GM12878 (cell line): Measurements from ENCODE around the gene TPBG. TPM values are rescaled to one million over a fixed set of nuclear protein-coding genes. Genes with fewer than 3 reads are reported as not detected.

Experiments
- ATAC-seq: fragments of 200-7000 bp; cut with Tn5 transposase; 3 replicates; pipeline ENCODE4 v1.9.1; 2020; ENCODE audit warnings: mild to moderate bottlenecking, moderate library complexity
- BruUV-seq: library from RNA; stranded (reverse); fragments of 400-500 nt; replicated peaks from 2 replicates; lab custom pipeline; 2021; lab: Mats Ljungman, UMichigan
- CTCF ChIA-PET: fragments of 300-600 bp; sonication (Branson Sonifier 250); formaldehyde crosslinking; extraction: SDS; loops from one replicate; lab custom pipeline; 2021; ENCODE audit warnings: inconsistent platforms; lab: Yijun Ruan, JAX
- POLR2A ChIA-PET: fragments of 350-600 bp; formaldehyde crosslinking; extraction: SDS; loops from one replicate; lab custom pipeline; 2021; ENCODE audit warnings: inconsistent platforms; lab: Charles Lee
- RAD21 ChIA-PET: fragments of 300-600 bp; sonication (Branson Sonifier 250); formaldehyde crosslinking; loops from one replicate; lab custom pipeline; 2023; ENCODE audit warnings: antibody characterized with exemption; ENCODE audit not compliant: unreplicated experiment; lab: Charles Lee
- SMC1A ChIA-PET: fragments of 300-600 bp; sonication (Branson Sonifier 250); formaldehyde crosslinking; loops from one replicate; lab custom pipeline; 2023; ENCODE audit not compliant: unreplicated experiment, uncharacterized antibody; lab: Charles Lee
- DNase-seq: peaks from one replicate; pipeline ENCODE4 v3.0.0-alpha.2; 2011; ENCODE audit warnings: low read depth, low spot score
- FAIRE-seq: peaks from 3 replicates; lab custom pipeline; 2011; peaks lifted over from hg19 to GRCh38; lab: Jason Lieb, UNC
- H2AFZ ChIP-seq: 2 replicates; pipeline ENCODE4 v1.6.0; 2011; ENCODE audit warnings: low read depth, low read length, control low read depth; ENCODE audit not compliant: control insufficient read depth
- H3K27ac ChIP-seq: 2 replicates; pipeline ENCODE4 v1.5.1; 2011; ENCODE audit warnings: control low read depth; ENCODE audit not compliant: control insufficient read depth, insufficient read depth
- H3K27me3 ChIP-seq, 2 experiments: replicated peaks in 1 of 2; 2 replicates each; pipeline versions ENCODE4 v1.6.0 to v1.6.1; 2011; ENCODE audit warnings: low read length in 1 of 2; ENCODE audit not compliant: control insufficient read depth in 2 of 2, insufficient read depth in 2 of 2
- H3K36me3 ChIP-seq, 2 experiments: 2 replicates each; pipeline ENCODE4 v1.5.1; 2011; ENCODE audit warnings: low read length in 1 of 2; ENCODE audit not compliant: control insufficient read depth in 2 of 2, insufficient read depth in 2 of 2
- H3K4me1 ChIP-seq: 2 replicates; pipeline ENCODE4 v1.6.1; 2011; ENCODE audit warnings: mild to moderate bottlenecking, low read length, moderate library complexity, mixed read lengths; ENCODE audit not compliant: control insufficient read depth, insufficient read depth
- H3K4me2 ChIP-seq: 2 replicates; pipeline ENCODE4 v1.6.0; 2011; ENCODE audit warnings: control low read depth; ENCODE audit not compliant: control insufficient read depth, insufficient read depth
- H3K4me3 ChIP-seq: fragments of 200-600 bp; sonication (generic); 2 replicates; pipeline ENCODE4 v1.5.1; 2016
- H3K79me2 ChIP-seq: 2 replicates; pipeline ENCODE4 v1.6.0; 2011; ENCODE audit warnings: low read length; ENCODE audit not compliant: control insufficient read depth, insufficient read depth
- H3K9ac ChIP-seq: 2 replicates; pipeline ENCODE4 v1.8.0; 2011; ENCODE audit warnings: low read length, control low read depth, mixed read lengths; ENCODE audit not compliant: control insufficient read depth, insufficient read depth
- H3K9me3 ChIP-seq: replicated peaks from 3 replicates; pipeline ENCODE4 v1.5.1; 2011; ENCODE audit warnings: mild to moderate bottlenecking, low read length; ENCODE audit not compliant: control insufficient read depth, insufficient read depth
- H4K20me1 ChIP-seq: 2 replicates; pipeline ENCODE4 v1.6.0; 2011; ENCODE audit not compliant: control insufficient read depth, insufficient read depth
- GABPA ChIP-seq: IDR thresholded peaks from 2 replicates; pipeline ENCODE4 v1.6.1; 2014; ENCODE audit warnings: antibody characterized with exemption, low read depth, mild to moderate bottlenecking, inconsistent platforms
- RELA ChIP-seq: fragments of 450-650 bp; IDR thresholded peaks from 2 replicates; pipeline ENCODE4 v1.8.0; 2014; ENCODE audit warnings: borderline replicate concordance; ENCODE audit not compliant: partially characterized antibody
- TARDBP ChIP-seq: IDR thresholded peaks from 2 replicates; pipeline ENCODE4 v1.6.1; 2016; ENCODE audit warnings: borderline replicate concordance
- WGBS: methylation state at CpG from one replicate; pipeline ENCODE4 v1.1.6; 2016; ENCODE audit warnings: low lambda C conversion rate; ENCODE audit not compliant: insufficient replicate concordance, insufficient coverage; ENCODE audit errors: missing lambda C conversion rate; 5-methylcytosine and 5-hydroxymethylcytosine counted together
- in situ Hi-C: fragments of 300-500 bp; cut with MboI; formaldehyde crosslinking; loops from 9 replicates; pipeline ENCODE4 v1.14.3; 2018; ENCODE audit warnings: mixed read lengths
- intact Hi-C: fragments of 100-400 bp; cut with micrococcal nuclease; formaldehyde crosslinking; loops from one replicate; pipeline ENCODE4 v1.14.2; 2022; ENCODE audit not compliant: unreplicated experiment
- polyA plus RNA-seq, 11 experiments: library from polyadenylated mRNA; depleted of rRNA in 4 of 11; unstranded in 6 of 11; stranded (reverse) in 5 of 11; fragments of >200 nt; fragmentation: Nextera tagmentation in 4 of 11; fragmentation: Illumina TruSeq in 1 of 11; extraction: Ambion mirVana in 4 of 11; extraction: Trizol in 1 of 11; gene quantifications; 1 replicate in 1 of 11; 2 replicates in 10 of 11; pipeline versions ENCODE4 v1.2.1 to v1.2.3, GENCODE V29; 2011 to 2016; ENCODE audit warnings: inconsistent platforms in 2 of 11, missing spikeins in 2 of 11, low read depth in 1 of 11
- total RNA-seq, 4 experiments: library from RNA; depleted of rRNA in 3 of 4; stranded (reverse); fragments of >200 nt in 3 of 4; fragmentation: Illumina TruSeq in 1 of 4; extraction: Trizol in 1 of 4; gene quantifications; 2 replicates each; pipeline versions ENCODE4 v1.2.1 to v1.2.3, GENCODE V29; 2013 to 2021
- TF ChIP-seq, protein P1 (sequence below): fragments of 450-650 bp; IDR thresholded peaks from 2 replicates; pipeline ENCODE4 v1.6.1; 2017; ENCODE audit warnings: mild to moderate bottlenecking, moderate library complexity
- TF ChIP-seq, protein P2 (sequence below): fragments of 450-650 bp; formaldehyde crosslinking; IDR thresholded peaks from 2 replicates; pipeline ENCODE4 v1.4.0; 2022; ENCODE audit warnings: mild to moderate bottlenecking, moderate library complexity
- TF ChIP-seq, protein P3 (sequence below): fragments of 450-650 bp; IDR thresholded peaks from 2 replicates; pipeline ENCODE4 v1.6.1; 2017; ENCODE audit warnings: antibody characterized with exemption, mild to moderate bottlenecking, moderate library complexity

The TPBG gene
- total and polyA plus RNA-seq, 10 of the 15 experiments (the other 5 are each of a cell fraction or from before 2014, with no cell fraction given): 0.06 to 0.98 (median 0.66) TPM

DNA sequence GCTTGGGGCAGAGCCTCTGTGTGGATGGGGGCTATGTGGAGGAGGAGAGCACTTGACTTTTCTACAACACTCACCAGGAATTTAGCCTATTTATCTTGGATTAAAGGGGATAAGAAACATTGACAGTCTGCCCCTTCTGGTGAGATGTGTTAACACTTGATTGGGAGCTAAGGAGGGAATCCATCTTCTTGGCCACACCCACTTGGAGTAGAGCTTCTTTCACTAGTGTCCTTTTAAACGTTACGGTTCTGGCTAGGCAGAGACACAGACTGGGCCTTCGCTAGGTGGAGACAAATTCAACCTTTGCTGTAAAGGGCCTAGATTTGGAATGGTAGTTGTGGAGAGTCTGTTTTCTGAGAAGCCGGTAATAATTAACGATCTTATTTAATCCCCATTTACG, 15.5 kb upstream of the TPBG start (continued):
- TF ChIP-seq, protein P1, sequence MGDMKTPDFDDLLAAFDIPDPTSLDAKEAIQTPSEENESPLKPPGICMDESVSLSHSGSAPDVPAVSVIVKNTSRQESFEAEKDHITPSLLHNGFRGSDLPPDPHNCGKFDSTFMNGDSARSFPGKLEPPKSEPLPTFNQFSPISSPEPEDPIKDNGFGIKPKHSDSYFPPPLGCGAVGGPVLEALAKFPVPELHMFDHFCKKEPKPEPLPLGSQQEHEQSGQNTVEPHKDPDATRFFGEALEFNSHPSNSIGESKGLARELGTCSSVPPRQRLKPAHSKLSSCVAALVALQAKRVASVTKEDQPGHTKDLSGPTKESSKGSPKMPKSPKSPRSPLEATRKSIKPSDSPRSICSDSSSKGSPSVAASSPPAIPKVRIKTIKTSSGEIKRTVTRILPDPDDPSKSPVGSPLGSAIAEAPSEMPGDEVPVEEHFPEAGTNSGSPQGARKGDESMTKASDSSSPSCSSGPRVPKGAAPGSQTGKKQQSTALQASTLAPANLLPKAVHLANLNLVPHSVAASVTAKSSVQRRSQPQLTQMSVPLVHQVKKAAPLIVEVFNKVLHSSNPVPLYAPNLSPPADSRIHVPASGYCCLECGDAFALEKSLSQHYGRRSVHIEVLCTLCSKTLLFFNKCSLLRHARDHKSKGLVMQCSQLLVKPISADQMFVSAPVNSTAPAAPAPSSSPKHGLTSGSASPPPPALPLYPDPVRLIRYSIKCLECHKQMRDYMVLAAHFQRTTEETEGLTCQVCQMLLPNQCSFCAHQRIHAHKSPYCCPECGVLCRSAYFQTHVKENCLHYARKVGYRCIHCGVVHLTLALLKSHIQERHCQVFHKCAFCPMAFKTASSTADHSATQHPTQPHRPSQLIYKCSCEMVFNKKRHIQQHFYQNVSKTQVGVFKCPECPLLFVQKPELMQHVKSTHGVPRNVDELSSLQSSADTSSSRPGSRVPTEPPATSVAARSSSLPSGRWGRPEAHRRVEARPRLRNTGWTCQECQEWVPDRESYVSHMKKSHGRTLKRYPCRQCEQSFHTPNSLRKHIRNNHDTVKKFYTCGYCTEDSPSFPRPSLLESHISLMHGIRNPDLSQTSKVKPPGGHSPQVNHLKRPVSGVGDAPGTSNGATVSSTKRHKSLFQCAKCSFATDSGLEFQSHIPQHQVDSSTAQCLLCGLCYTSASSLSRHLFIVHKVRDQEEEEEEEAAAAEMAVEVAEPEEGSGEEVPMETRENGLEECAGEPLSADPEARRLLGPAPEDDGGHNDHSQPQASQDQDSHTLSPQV: no peak
- TF ChIP-seq, protein P2, sequence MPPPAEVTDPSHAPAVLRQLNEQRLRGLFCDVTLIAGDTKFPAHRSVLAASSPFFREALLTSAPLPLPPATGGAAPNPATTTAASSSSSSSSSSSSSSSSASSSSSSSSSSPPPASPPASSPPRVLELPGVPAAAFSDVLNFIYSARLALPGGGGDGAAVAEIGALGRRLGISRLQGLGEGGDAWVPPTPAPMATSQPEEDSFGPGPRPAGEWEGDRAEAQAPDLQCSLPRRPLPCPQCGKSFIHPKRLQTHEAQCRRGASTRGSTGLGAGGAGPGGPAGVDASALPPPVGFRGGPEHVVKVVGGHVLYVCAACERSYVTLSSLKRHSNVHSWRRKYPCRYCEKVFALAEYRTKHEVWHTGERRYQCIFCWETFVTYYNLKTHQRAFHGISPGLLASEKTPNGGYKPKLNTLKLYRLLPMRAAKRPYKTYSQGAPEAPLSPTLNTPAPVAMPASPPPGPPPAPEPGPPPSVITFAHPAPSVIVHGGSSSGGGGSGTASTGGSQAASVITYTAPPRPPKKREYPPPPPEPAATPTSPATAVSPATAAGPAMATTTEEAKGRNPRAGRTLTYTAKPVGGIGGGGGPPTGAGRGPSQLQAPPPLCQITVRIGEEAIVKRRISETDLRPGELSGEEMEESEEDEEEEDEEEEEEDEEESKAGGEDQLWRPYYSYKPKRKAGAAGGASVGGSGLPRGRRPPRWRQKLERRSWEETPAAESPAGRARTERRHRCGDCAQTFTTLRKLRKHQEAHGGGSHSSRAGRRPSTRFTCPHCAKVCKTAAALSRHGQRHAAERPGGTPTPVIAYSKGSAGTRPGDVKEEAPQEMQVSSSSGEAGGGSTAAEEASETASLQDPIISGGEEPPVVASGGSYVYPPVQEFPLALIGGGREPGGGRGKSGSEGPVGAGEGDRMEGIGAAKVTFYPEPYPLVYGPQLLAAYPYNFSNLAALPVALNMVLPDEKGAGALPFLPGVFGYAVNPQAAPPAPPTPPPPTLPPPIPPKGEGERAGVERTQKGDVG: no peak

DNA sequence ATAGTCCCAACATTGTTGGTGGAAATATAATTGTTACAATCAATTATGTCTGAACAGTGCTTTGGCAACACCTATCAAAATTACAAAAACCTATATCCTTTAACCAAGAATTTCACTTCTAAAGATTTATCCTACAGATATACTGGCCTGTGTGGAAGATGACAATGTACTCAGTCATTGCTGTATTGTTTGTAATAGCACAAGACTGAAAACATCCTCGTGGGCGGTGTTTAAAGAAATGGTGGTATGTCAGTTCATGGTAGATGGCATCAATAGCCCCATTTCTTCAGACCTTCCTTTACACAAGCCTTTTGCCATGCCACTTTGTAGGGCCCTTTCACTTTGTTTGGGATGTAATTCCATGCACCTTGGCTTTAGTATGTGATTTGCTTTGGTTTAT, 9.8 kb upstream of the TPBG start:
- no TSS peak for BruUV-seq
- 97% methylated on average over 2 of the region's 2 CpGs for WGBS
- Histone ChIP-seq H3K4me2 (no peak overlapping the region), H3K4me3 (no peak overlapping the region), H3K4me1 (no peaks in the 10 kb centered on the region), H3K9me3 (no peaks in the 10 kb centered on the region), H3K27me3 (no peaks in the 10 kb centered on the region), H2AFZ (no peak overlapping the region), H4K20me1 (no peaks in the 10 kb centered on the region), H3K9ac (no peak overlapping the region), H3K27ac (no peak overlapping the region), H3K79me2 (no peaks in the 10 kb centered on the region), H3K36me3 (no peaks in the 10 kb centered on the region)
- FAIRE-seq (no peak), DNase-seq (no peak), ATAC-seq (no peak)
- TF ChIP-seq GABPA (no peak), RELA (no peak), TARDBP (no peak)
- TF ChIP-seq, protein P3, sequence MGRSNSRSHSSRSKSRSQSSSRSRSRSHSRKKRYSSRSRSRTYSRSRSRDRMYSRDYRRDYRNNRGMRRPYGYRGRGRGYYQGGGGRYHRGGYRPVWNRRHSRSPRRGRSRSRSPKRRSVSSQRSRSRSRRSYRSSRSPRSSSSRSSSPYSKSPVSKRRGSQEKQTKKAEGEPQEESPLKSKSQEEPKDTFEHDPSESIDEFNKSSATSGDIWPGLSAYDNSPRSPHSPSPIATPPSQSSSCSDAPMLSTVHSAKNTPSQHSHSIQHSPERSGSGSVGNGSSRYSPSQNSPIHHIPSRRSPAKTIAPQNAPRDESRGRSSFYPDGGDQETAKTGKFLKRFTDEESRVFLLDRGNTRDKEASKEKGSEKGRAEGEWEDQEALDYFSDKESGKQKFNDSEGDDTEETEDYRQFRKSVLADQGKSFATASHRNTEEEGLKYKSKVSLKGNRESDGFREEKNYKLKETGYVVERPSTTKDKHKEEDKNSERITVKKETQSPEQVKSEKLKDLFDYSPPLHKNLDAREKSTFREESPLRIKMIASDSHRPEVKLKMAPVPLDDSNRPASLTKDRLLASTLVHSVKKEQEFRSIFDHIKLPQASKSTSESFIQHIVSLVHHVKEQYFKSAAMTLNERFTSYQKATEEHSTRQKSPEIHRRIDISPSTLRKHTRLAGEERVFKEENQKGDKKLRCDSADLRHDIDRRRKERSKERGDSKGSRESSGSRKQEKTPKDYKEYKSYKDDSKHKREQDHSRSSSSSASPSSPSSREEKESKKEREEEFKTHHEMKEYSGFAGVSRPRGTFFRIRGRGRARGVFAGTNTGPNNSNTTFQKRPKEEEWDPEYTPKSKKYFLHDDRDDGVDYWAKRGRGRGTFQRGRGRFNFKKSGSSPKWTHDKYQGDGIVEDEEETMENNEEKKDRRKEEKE: no peak
- CTCF ChIA-PET: no interaction called here
- SMC1A ChIA-PET: no interaction called here
- POLR2A ChIA-PET: no interaction called here
- in situ Hi-C loops: no loop called here
- intact Hi-C loops: no loop called here
- RAD21 ChIA-PET: no interaction called here
